Measurements from ENCODE around the gene OR6K3. TPM values are rescaled to one million over a fixed set of nuclear protein-coding genes. Genes with fewer than 3 reads are reported as not detected.

The OR6K3 gene
- total RNA-seq, 2 experiments from 2014 or later, result not detected

DNA sequence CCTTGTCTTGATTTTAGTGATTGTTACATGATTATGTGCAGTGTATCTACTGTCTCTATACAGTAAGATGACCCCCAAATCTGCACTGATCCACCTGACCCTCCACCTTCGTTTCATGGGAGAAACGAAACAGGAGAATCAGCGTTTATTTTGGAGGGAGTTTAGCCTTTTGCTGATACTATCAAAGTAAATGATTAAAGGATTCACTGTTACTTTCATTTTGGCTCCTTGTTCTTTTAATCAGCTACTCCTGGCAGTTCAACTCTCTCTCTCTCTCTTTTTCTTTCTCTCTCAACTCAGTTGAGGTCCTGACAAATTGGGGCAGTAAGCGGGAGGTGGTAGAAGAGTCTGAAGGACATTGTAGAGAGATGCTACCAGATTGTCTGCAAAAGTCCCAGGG, 9.9 kb upstream of the OR6K3 start:
- H3K9me3 ChIP-seq (ENCODE audit: low read length), result no peaks in the 10 kb centered on the region
- no peak for TF ChIP-seq CTCF (conservative IDR thresholded peaks at IDR 0.05; ENCODE audit: low read length)
- no peak for TF ChIP-seq EZH2phosphoT487 (IDR thresholded peaks at IDR 0.05; ENCODE audit: borderline replicate concordance, low read depth, low read length)
- no peaks in the 10 kb centered on the region for H3K79me2 ChIP-seq (ENCODE audit: insufficient read depth, low read depth, low read length)
- H2AFZ ChIP-seq (ENCODE audit: low read length), result no peak overlapping the region
- H3K4me3 ChIP-seq (ENCODE audit: low read depth, low read length, poor library complexity, severe bottlenecking), result no peak overlapping the region
- no TSS peak for BruUV-seq (replicated peaks)
- no peaks in the 10 kb centered on the region for H3K9me2 ChIP-seq (ENCODE audit: insufficient read depth, low read length)
- ChIA-PET CTCF (ENCODE audit: unreplicated experiment) (no interaction called here), POLR2A (interaction anchor here (1.1 kb wide), 1 partner anchor 13 kb away, joined by 6 read pairs; no protein-coding TSS in a partner anchor)
- intact Hi-C loops (cut with micrococcal nuclease; ENCODE audit: unreplicated experiment), result no loop called here
- H3K27ac ChIP-seq (ENCODE audit: low read depth, low read length, poor library complexity, severe bottlenecking), result no peak overlapping the region
- DNase-seq (ENCODE audit: low spot score), result no peak
- no peaks in the 10 kb centered on the region for H3K36me3 ChIP-seq (ENCODE audit: insufficient read depth, low read length)
- H3K4me1 ChIP-seq (ENCODE audit: insufficient read depth, low read length, poor library complexity, severe bottlenecking), result no peaks in the 10 kb centered on the region
- H4K20me1 ChIP-seq (ENCODE audit: insufficient read depth, low read length), result no peaks in the 10 kb centered on the region
- H3K4me2 ChIP-seq (ENCODE audit: low read length), result no peak overlapping the region

DNA sequence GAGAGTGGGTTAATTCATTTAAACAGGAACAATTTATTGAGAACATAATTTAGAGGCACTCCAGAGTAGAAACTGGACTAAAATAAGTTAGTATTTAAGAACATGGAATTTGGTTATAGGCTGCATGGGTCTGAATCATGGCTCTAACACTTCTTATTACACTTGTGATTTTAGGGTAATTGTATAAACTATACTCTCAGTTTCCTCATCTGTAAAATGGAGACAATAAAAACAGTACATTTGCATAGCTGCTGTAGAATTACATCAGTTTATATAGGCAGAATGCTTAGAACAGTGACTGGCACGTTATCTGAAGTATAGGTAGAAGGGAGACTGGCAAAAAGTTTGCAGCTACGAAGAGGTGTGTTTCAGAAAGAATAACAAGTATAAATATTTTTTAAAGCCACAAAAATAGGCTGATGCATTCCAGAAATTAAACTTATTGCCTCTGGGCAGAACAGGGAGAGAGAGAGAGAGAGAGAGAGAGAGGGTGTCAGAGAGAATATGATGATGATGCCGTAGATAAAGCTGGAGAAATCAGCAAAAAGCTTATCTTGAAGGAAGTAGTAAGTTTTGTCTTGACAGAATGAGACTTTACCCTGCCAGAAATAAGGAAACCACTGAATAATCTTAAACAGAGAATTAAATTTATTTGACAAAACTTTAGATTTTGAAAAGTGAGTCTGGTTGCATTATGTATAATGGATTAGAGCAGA, 8.1 kb upstream of the OR6K3 start:
- ChIA-PET CTCF (ENCODE audit: unreplicated experiment) (no interaction called here), POLR2A (no interaction called here)
- TF ChIP-seq EZH2phosphoT487 (IDR thresholded peaks at IDR 0.05; ENCODE audit: borderline replicate concordance, low read depth, low read length) (no peak), CTCF (conservative IDR thresholded peaks at IDR 0.05; ENCODE audit: low read length) (no peak)
- H3K4me1 ChIP-seq (ENCODE audit: insufficient read depth, low read length, poor library complexity, severe bottlenecking), result no peaks in the 10 kb centered on the region
- H4K20me1 ChIP-seq (ENCODE audit: insufficient read depth, low read length), result no peaks in the 10 kb centered on the region
- H3K9me3 ChIP-seq (ENCODE audit: low read length), result no peaks in the 10 kb centered on the region
- H3K36me3 ChIP-seq (ENCODE audit: insufficient read depth, low read length), result no peaks in the 10 kb centered on the region
- no peak overlapping the region for H3K4me3 ChIP-seq (ENCODE audit: low read depth, low read length, poor library complexity, severe bottlenecking)
- H3K4me2 ChIP-seq (ENCODE audit: low read length), result no peak overlapping the region
- no TSS peak for BruUV-seq (replicated peaks)
- no peaks in the 10 kb centered on the region for H3K79me2 ChIP-seq (ENCODE audit: insufficient read depth, low read depth, low read length)
- H3K9me2 ChIP-seq (ENCODE audit: insufficient read depth, low read length), result no peaks in the 10 kb centered on the region
- DNase-seq (ENCODE audit: low spot score), result no peak
- no peak overlapping the region for H3K27ac ChIP-seq (ENCODE audit: low read depth, low read length, poor library complexity, severe bottlenecking)
- intact Hi-C loops (cut with micrococcal nuclease; ENCODE audit: unreplicated experiment), result no loop called here
- H2AFZ ChIP-seq (ENCODE audit: low read length), result no peak overlapping the region

DNA sequence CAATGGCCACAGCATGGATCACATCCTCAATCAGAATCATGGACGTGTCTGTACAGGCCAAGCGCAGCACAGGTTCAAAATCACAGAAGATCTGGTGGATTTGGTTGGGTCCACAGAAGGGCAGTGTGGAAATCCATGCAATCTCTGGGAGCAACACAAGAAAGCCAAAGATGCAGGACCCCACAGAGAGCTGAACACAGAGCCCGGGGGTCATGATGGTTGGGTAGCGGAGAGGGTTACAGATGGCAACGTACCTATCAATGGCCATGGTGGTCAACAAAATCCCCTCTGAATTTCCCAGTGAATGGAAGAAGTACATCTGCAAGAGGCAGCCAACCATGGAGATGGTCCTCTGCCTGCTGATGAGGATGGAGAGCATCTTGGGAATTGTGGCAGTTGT, 3.9 kb upstream of the OR6K3 start:
- TF ChIP-seq CTCF (conservative IDR thresholded peaks at IDR 0.05; ENCODE audit: low read length) (no peak), EZH2phosphoT487 (IDR thresholded peaks at IDR 0.05; ENCODE audit: borderline replicate concordance, low read depth, low read length) (no peak)
- H2AFZ ChIP-seq (ENCODE audit: low read length), result no peak overlapping the region
- no TSS peak for BruUV-seq (replicated peaks)
- H3K4me3 ChIP-seq (ENCODE audit: low read depth, low read length, poor library complexity, severe bottlenecking), result no peak overlapping the region
- ChIA-PET CTCF (ENCODE audit: unreplicated experiment) (no interaction called here), POLR2A (no interaction called here)
- DNase-seq (ENCODE audit: low spot score), result no peak
- no peak overlapping the region for H3K27ac ChIP-seq (ENCODE audit: low read depth, low read length, poor library complexity, severe bottlenecking)
- no peaks in the 10 kb centered on the region for H3K9me2 ChIP-seq (ENCODE audit: insufficient read depth, low read length)
- H4K20me1 ChIP-seq (ENCODE audit: insufficient read depth, low read length), result no peaks in the 10 kb centered on the region
- H3K4me1 ChIP-seq (ENCODE audit: insufficient read depth, low read length, poor library complexity, severe bottlenecking), result no peaks in the 10 kb centered on the region
- no peaks in the 10 kb centered on the region for H3K9me3 ChIP-seq (ENCODE audit: low read length)
- H3K36me3 ChIP-seq (ENCODE audit: insufficient read depth, low read length), result no peaks in the 10 kb centered on the region
- intact Hi-C loops (cut with micrococcal nuclease; ENCODE audit: unreplicated experiment), result no loop called here
- H3K79me2 ChIP-seq (ENCODE audit: insufficient read depth, low read depth, low read length), result no peaks in the 10 kb centered on the region
- no peak overlapping the region for H3K4me2 ChIP-seq (ENCODE audit: low read length)
